Vagina (tissue), 2 donors: ENCODE data around the gene CSNK1E. TPM values are rescaled to one million over a fixed set of nuclear protein-coding genes. Genes with fewer than 3 reads are reported as not detected.

Source experiments
- DNase-seq, 2 donors: peaks; one replicate each; pipeline ENCODE4 v3.0.0-alpha.2; 2017; ENCODE audit errors: extremely low spot score in 2 of 2
- H3K27ac ChIP-seq: fragments of 200-600 bp; sonication (generic); one replicate; pipeline ENCODE4 v1.5.1; 2019
- H3K27me3 ChIP-seq: fragments of 200-600 bp; sonication (generic); one replicate; pipeline ENCODE4 v1.5.1; 2019
- H3K36me3 ChIP-seq, 2 donors: fragments of 200-600 bp; sonication (generic); one replicate each; pipeline ENCODE4 v1.5.1; 2017 to 2019
- H3K4me1 ChIP-seq: fragments of 200-600 bp; sonication (generic); one replicate; pipeline ENCODE4 v1.5.1; 2019
- H3K4me3 ChIP-seq, 2 donors: fragments of 200-600 bp; sonication (generic); 1 replicate in 1 of 2; 2 replicates in 1 of 2; pipeline ENCODE4 v1.5.1; 2016 to 2019
- H3K9me3 ChIP-seq: fragments of 200-600 bp; sonication (generic); one replicate; pipeline ENCODE4 v1.5.1; 2019
- POLR2A ChIP-seq, 2 donors: fragments of 450-650 bp; IDR thresholded peaks; one replicate each; pipeline ENCODE4 v1.6.1; 2017; ENCODE audit warnings: antibody characterized with exemption in 2 of 2, mild to moderate bottlenecking in 2 of 2, moderate library complexity in 2 of 2
- POLR2AphosphoS5 ChIP-seq, 2 donors: sonication (generic); formaldehyde crosslinking; IDR thresholded peaks; one replicate each; pipeline ENCODE4 v1.9.0; 2017; ENCODE audit warnings: antibody characterized with exemption in 2 of 2, mild to moderate bottlenecking in 2 of 2, low read depth in 1 of 2; ENCODE audit not compliant: insufficient read depth in 1 of 2
- intact Hi-C: fragments of 100-400 bp; cut with DNase I; formaldehyde crosslinking; loops from one replicate; pipeline ENCODE4 v1.15.1; 2023
- total RNA-seq: library from RNA; depleted of rRNA; stranded (reverse); fragments of >200 nt; gene quantifications from one replicate; pipeline ENCODE4 v1.2.3, GENCODE V29; 2016
- TF ChIP-seq, protein P1 (sequence below), 3 experiments: fragments of 450-650 bp in 2 of 3; fragments of 200-600 bp in 1 of 3; sonication (generic) in 1 of 3; IDR thresholded peaks; one replicate each; pipeline ENCODE4 v1.5.1; 2017 to 2019; ENCODE audit warnings: antibody characterized with exemption in 3 of 3, mild to moderate bottlenecking in 2 of 3, moderate library complexity in 2 of 3

The CSNK1E gene
- total RNA-seq, 1 donor from 2014 or later, result 162 TPM

DNA sequence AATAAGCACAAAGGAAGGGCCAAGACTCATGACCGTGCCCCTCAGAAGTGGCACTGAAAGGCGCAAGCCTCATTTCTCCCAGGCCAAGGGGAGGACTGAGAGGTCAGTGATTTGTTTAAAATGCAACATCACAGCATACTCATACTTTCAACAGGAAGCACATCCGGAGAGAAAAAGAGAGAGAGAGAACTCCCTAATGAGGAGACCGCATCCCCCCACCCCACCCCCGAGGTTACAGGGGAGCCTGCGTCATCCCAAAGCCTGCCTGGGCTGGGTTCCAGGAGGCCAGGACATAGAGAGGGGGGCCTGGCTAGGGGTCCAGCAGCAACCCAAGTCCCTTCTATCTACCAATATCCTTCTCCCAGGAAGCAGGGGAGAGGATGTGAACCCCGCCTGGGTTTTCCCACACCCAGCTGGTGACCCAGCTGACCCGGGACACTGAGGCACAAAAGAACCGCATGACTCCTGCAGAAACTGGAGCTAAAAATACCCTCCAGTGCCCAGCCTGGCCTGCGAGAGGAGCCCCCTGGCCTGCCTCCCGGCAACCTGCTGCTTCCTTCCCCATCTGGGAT lies 3.8 kb downstream of the CSNK1E start:
- Histone ChIP-seq H3K4me1 (peaks cover 80% of the 10 kb centered on the region), H3K9me3 (no peaks in the 10 kb centered on the region), H3K36me3 (peaks cover 0 to 7% of the 10 kb centered on the region in 2 donors), H3K27ac (peak overlapping the region; percentile 99), H3K4me3 (peak overlapping the region; percentile 83 to 95), H3K27me3 (no peaks in the 10 kb centered on the region)
- intact Hi-C loops, result no loop called here
- no peak for DNase-seq
- TF ChIP-seq, protein P1, sequence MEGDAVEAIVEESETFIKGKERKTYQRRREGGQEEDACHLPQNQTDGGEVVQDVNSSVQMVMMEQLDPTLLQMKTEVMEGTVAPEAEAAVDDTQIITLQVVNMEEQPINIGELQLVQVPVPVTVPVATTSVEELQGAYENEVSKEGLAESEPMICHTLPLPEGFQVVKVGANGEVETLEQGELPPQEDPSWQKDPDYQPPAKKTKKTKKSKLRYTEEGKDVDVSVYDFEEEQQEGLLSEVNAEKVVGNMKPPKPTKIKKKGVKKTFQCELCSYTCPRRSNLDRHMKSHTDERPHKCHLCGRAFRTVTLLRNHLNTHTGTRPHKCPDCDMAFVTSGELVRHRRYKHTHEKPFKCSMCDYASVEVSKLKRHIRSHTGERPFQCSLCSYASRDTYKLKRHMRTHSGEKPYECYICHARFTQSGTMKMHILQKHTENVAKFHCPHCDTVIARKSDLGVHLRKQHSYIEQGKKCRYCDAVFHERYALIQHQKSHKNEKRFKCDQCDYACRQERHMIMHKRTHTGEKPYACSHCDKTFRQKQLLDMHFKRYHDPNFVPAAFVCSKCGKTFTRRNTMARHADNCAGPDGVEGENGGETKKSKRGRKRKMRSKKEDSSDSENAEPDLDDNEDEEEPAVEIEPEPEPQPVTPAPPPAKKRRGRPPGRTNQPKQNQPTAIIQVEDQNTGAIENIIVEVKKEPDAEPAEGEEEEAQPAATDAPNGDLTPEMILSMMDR (IDR thresholded peaks at IDR 0.05), result no peak
- peak in 1 of 2 donors; percentile 60 for TF ChIP-seq POLR2AphosphoS5 (IDR thresholded peaks at IDR 0.05; ENCODE audit: insufficient read depth in 1 of 2, low read depth in 1 of 2)

GRCh38 chr22:38312261-38312800 lies 4.9 kb downstream of the CSNK1E start:
- Histone ChIP-seq H3K36me3 (peaks cover 0 to 7% of the 10 kb centered on the region in 2 donors), H3K4me3 (no peak overlapping the region), H3K9me3 (no peaks in the 10 kb centered on the region), H3K27ac (peak overlapping the region; percentile 99), H3K4me1 (peaks cover 80% of the 10 kb centered on the region), H3K27me3 (no peaks in the 10 kb centered on the region)
- intact Hi-C loops, result no loop called here
- TF ChIP-seq, protein P1 (IDR thresholded peaks at IDR 0.05), result no peak
- TF ChIP-seq POLR2AphosphoS5 (IDR thresholded peaks at IDR 0.05; ENCODE audit: insufficient read depth in 1 of 2, low read depth in 1 of 2) (no peak), POLR2A (IDR thresholded peaks at IDR 0.05) (no peak)
- no peak for DNase-seq

DNA sequence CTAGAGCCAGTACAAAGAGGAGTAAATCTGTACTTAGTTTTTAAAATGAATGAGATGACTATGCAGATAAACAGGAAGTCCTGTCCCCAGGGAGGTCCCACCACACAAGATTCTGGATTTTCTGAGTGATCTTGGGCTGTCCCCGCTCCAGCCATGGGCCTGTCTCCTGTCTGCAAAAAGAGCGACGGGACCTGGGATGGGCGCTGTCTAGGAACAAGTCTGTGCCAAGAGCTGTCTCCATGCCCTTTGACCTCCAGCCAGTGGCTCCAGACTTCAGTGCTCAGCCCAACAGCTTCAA lies 6.0 kb downstream of the CSNK1E start:
- no peak for DNase-seq
- Histone ChIP-seq H3K36me3 (peaks cover 0 to 7% of the 10 kb centered on the region in 2 donors), H3K4me1 (peaks cover 89% of the 10 kb centered on the region), H3K9me3 (no peaks in the 10 kb centered on the region), H3K4me3 (no peak overlapping the region), H3K27me3 (no peaks in the 10 kb centered on the region), H3K27ac (peak overlapping the region; percentile 99)
- TF ChIP-seq POLR2A (IDR thresholded peaks at IDR 0.05), result no peak
- no peak for TF ChIP-seq POLR2AphosphoS5 (IDR thresholded peaks at IDR 0.05; ENCODE audit: insufficient read depth in 1 of 2, low read depth in 1 of 2)
- TF ChIP-seq, protein P1 (IDR thresholded peaks at IDR 0.05), result no peak
- intact Hi-C loops, result no loop called here

GRCh38 chr22:38310518-38311322 lies 6.5 kb downstream of the CSNK1E start:
- H3K4me3 ChIP-seq, result no peak overlapping the region
- H3K27ac ChIP-seq, result peak overlapping the region; percentile 99
- TF ChIP-seq, protein P1 (IDR thresholded peaks at IDR 0.05), result no peak
- no peak for TF ChIP-seq POLR2A (IDR thresholded peaks at IDR 0.05)
- TF ChIP-seq POLR2AphosphoS5 (IDR thresholded peaks at IDR 0.05; ENCODE audit: insufficient read depth in 1 of 2, low read depth in 1 of 2), result no peak
- no peaks in the 10 kb centered on the region for H3K27me3 ChIP-seq
- H3K4me1 ChIP-seq, result peaks cover 95% of the 10 kb centered on the region
- no peaks in the 10 kb centered on the region for H3K9me3 ChIP-seq
- peaks cover 0 to 7% of the 10 kb centered on the region in 2 donors for H3K36me3 ChIP-seq
- no peak for DNase-seq
- intact Hi-C loops, result no loop called here
